Activated B cell treated with CpG ODN at 0.5 μM for 24 hours (primary cell): ENCODE measurements around the gene FEZ2. TPM values are rescaled to one million over a fixed set of nuclear protein-coding genes. Genes with fewer than 3 reads are reported as not detected.

Experiments
- ATAC-seq: fragments of 200-7000 bp; cut with Tn5 transposase; one replicate; pipeline ENCODE4 v1.10.0; 2021; ENCODE audit warnings: low read depth, mild to moderate bottlenecking, moderate library complexity
- CTCF ChIA-PET: fragments of 350-600 bp; sonication (Branson Sonifier 250); formaldehyde crosslinking; loops from one replicate; lab custom pipeline; 2021; ENCODE audit warnings: antibody characterized with exemption; lab: Charles Lee
- POLR2A ChIA-PET: fragments of 350-600 bp; sonication (Branson Sonifier 250); formaldehyde crosslinking; loops from one replicate; lab custom pipeline; 2021; ENCODE audit warnings: antibody characterized with exemption; lab: Charles Lee
- DNase-seq: peaks from one replicate; pipeline ENCODE4 v3.0.0; 2022
- H3K27ac Mint-ChIP-seq: one replicate; pipeline ENCODE4 v1.8.0; 2020; ENCODE audit warnings: mixed read lengths
- H3K27me3 Mint-ChIP-seq: one replicate; pipeline ENCODE4 v1.8.0; 2021; ENCODE audit warnings: mixed read lengths
- H3K36me3 Mint-ChIP-seq: one replicate; pipeline ENCODE4 v1.8.0; 2021; ENCODE audit warnings: low read depth, mixed read lengths
- H3K4me1 Mint-ChIP-seq: one replicate; pipeline ENCODE4 v1.8.0; 2021; ENCODE audit warnings: mixed read lengths
- H3K4me3 Mint-ChIP-seq: one replicate; pipeline ENCODE4 v1.8.0; 2020; ENCODE audit warnings: mild to moderate bottlenecking, mixed read lengths
- H3K9me3 Mint-ChIP-seq: one replicate; pipeline ENCODE4 v1.8.0; 2020; ENCODE audit warnings: mixed read lengths
- CTCF ChIP-seq: fragments of 200-600 bp; IDR thresholded peaks from one replicate; pipeline ENCODE4 v1.8.0; 2022; ENCODE audit warnings: antibody characterized with exemption, mild to moderate bottlenecking
- intact Hi-C: fragments of 100-400 bp; cut with micrococcal nuclease; formaldehyde crosslinking; loops from one replicate; pipeline ENCODE4 v1.15.1; 2024
- total RNA-seq: library from RNA; stranded (reverse); gene quantifications from 2 replicates; pipeline ENCODE4 v1.2.3, GENCODE V29; 2022

Gene FEZ2
- total RNA-seq, 1 donor from 2014 or later = 30.3 TPM

- Mint-ChIP-seq H3K9me3 (no peaks in the 10 kb centered on the region), H3K27ac (no peak overlapping the region), H3K36me3 (peaks cover 76% of the 10 kb centered on the region), H3K4me1 (no peaks in the 10 kb centered on the region), H3K27me3 (no peaks in the 10 kb centered on the region), H3K4me3 (no peak overlapping the region)
- POLR2A ChIA-PET = no interaction called here
- CTCF ChIA-PET = no interaction called here
- ATAC-seq = no peak
- intact Hi-C loops = no loop called here
- DNase-seq = no peak
- no peak for TF ChIP-seq CTCF
Measured at GRCh38 chr2:36553683-36554082, 44.3 kb downstream of the FEZ2 start.

- no peak for ATAC-seq
- TF ChIP-seq CTCF = no peak
- Mint-ChIP-seq H3K27ac (no peak overlapping the region), H3K36me3 (peaks cover 71% of the 10 kb centered on the region), H3K4me3 (no peak overlapping the region), H3K27me3 (no peaks in the 10 kb centered on the region), H3K9me3 (no peaks in the 10 kb centered on the region), H3K4me1 (no peaks in the 10 kb centered on the region)
- ChIA-PET CTCF (no interaction called here), POLR2A (interaction anchor here (0.7 kb wide), 1 partner anchor 37 kb away, joined by 3 read pairs; no protein-coding TSS in a partner anchor)
- intact Hi-C loops = no loop called here
- DNase-seq = no peak
Measured at GRCh38 chr2:36550006-36550405, 48.0 kb downstream of the FEZ2 start.

GRCh38 chr2:36549165-36549574 lies 48.8 kb downstream of the FEZ2 start:
- H3K4me3 Mint-ChIP-seq = no peak overlapping the region
- no peaks in the 10 kb centered on the region for H3K4me1 Mint-ChIP-seq
- no peak for TF ChIP-seq CTCF
- no peak for DNase-seq
- ChIA-PET CTCF (no interaction called here), POLR2A (no interaction called here)
- intact Hi-C loops = no loop called here
- peaks cover 65% of the 10 kb centered on the region for H3K36me3 Mint-ChIP-seq
- ATAC-seq = no peak
- H3K27me3 Mint-ChIP-seq = no peaks in the 10 kb centered on the region
- no peak overlapping the region for H3K27ac Mint-ChIP-seq
- no peaks in the 10 kb centered on the region for H3K9me3 Mint-ChIP-seq

GRCh38 chr2:36547906-36548305 lies 50.1 kb downstream of the FEZ2 start:
- DNase-seq (no peak), ATAC-seq (no peak)
- H3K27ac Mint-ChIP-seq = no peak overlapping the region
- no peaks in the 10 kb centered on the region for H3K4me1 Mint-ChIP-seq
- TF ChIP-seq CTCF = no peak
- ChIA-PET CTCF (no interaction called here), POLR2A (no interaction called here)
- no peaks in the 10 kb centered on the region for H3K27me3 Mint-ChIP-seq
- H3K36me3 Mint-ChIP-seq = peaks cover 55% of the 10 kb centered on the region
- intact Hi-C loops = no loop called here
- no peak overlapping the region for H3K4me3 Mint-ChIP-seq
- no peaks in the 10 kb centered on the region for H3K9me3 Mint-ChIP-seq

GRCh38 chr2:36545871-36546416 lies 52.0 kb downstream of the FEZ2 start:
- no peak for TF ChIP-seq CTCF
- DNase-seq = no peak
- Mint-ChIP-seq H3K36me3 (peaks cover 37% of the 10 kb centered on the region), H3K4me1 (no peaks in the 10 kb centered on the region), H3K27me3 (no peaks in the 10 kb centered on the region), H3K9me3 (no peaks in the 10 kb centered on the region), H3K4me3 (no peak overlapping the region), H3K27ac (no peak overlapping the region)
- ChIA-PET CTCF (no interaction called here), POLR2A (no interaction called here)
- no peak for ATAC-seq
- intact Hi-C loops = no loop called here
